Ectodermal cell (in vitro differentiated cells): ENCODE data around the gene PMPCB.
A peak's percentile ranks its signal among the peaks of the same experiment; 100 is the strongest.
"Not testable (repeated sequence)": the region's sequence is repeated elsewhere in the genome, so short reads cannot be mapped to it uniquely, and the experiment has no call there.

Experiments used
- H3K27ac ChIP-seq: 2 replicates; pipeline ENCODE4 v1.7.0; 2013; ENCODE audit warnings: mild to moderate bottlenecking, low read depth, low read length; ENCODE audit not compliant: insufficient read depth, poor library complexity, severe bottlenecking
- H3K27me3 ChIP-seq: 2 replicates; pipeline ENCODE4 v1.7.0; 2013; ENCODE audit warnings: mild to moderate bottlenecking, low read length; ENCODE audit not compliant: insufficient read depth, control insufficient read depth, poor library complexity, severe bottlenecking
- H3K36me3 ChIP-seq: one replicate; pipeline ENCODE4 v1.7.0; 2013; ENCODE audit warnings: low read length; ENCODE audit not compliant: control insufficient read depth, insufficient read depth
- H3K4me1 ChIP-seq: one replicate; pipeline ENCODE4 v1.7.0; 2013; ENCODE audit warnings: low read length; ENCODE audit not compliant: control insufficient read depth, insufficient read depth
- H3K4me3 ChIP-seq: 2 replicates; pipeline ENCODE4 v1.7.0; 2013; ENCODE audit warnings: low read depth, low read length, control low read depth; ENCODE audit not compliant: insufficient read depth
- H3K9me3 ChIP-seq: 2 replicates; pipeline ENCODE4 v1.7.0; 2013; ENCODE audit warnings: mild to moderate bottlenecking, low read length, moderate library complexity; ENCODE audit not compliant: control insufficient read depth
- WGBS, 2 experiments: methylation state at CpG; one replicate each; pipeline ENCODE4 v1.1.7; 2013; ENCODE audit warnings: missing lambda C conversion rate in 2 of 2; 5-methylcytosine and 5-hydroxymethylcytosine counted together

The PMPCB gene

DNA sequence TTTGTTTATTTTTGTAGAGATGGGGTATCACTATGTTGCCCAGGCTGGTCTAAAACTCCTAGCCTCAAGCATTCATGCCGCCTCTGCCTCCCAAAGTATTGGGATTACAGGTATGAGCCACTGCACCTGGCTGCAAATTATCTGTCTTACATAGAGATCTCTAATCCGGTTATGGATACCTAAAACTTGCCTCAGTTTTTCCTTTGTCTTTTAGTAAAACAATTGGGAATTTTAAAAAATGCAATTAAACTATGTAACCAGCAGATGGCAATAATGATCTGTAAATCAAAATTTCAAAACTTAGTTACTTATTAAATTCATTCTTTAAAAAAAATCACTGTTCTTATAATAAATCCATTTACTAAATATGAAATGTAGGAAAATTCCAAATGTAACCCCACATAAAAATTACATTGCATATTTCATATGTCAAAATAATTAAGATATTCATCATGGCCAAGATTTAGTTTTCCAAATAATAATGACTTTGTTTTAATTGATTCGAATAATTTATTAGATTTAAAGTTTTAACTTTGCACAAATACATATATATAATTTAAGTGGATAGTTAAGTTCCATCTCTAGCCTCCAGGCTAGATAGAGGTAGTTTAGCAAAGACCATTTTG lies 14.3 kb upstream of the PMPCB start:
- H3K27me3 ChIP-seq = peaks cover 33% of the 10 kb centered on the region
- not testable (repeated sequence) for H3K36me3 ChIP-seq, H3K9me3 ChIP-seq, H3K4me3 ChIP-seq, H3K4me1 ChIP-seq, H3K27ac ChIP-seq
- 64 to 68% methylated on average over 1 to 2 of the region's 3 CpGs for WGBS, 2 experiments

DNA sequence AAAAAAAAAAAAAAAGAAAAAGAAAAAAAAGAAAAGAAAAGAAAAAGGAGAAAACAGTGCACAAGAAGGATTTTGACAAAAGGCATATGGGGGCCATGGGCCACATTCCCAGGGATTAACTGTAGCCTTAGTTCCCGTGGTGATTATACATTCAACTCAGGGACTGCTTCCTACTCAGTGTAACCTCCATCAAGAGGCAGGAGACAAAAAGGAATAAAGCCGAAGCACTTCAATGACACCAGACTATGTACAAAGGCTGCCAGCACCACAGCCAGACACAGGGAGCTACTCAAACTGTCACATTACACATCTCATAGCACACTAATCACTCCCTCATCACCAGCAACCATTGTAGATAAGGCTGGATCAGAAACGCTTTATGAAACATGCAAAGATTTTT lies 5.1 kb upstream of the PMPCB start:
- no peak overlapping the region for H3K4me3 ChIP-seq
- H3K4me1 ChIP-seq = no peaks in the 10 kb centered on the region
- H3K27ac ChIP-seq = no peak overlapping the region
- H3K36me3 ChIP-seq = no peaks in the 10 kb centered on the region
- 77 to 78% methylated on average over 3 of the region's 3 CpGs for WGBS, 2 experiments
- no peaks in the 10 kb centered on the region for H3K9me3 ChIP-seq
- peaks cover 8% of the 10 kb centered on the region for H3K27me3 ChIP-seq

DNA sequence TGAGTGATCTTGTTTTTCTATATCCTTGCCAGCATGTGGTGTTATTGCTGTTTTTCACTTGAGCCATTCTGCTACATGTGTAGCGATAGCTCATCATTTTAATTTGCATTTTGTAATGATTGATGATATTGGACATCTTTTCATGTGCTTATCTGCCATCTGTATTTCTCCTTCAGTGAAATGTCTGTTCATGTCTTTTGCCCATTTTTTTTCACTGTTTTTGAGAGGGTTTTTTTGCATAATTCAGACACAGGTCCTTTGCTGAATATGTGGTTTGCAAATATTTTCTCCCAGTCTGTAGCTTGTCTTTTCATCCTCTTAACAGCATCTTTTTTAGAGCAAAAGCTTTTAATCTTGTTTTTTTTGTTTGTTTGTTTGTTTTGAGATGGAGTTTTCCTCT lies 3.7 kb upstream of the PMPCB start:
- Histone ChIP-seq H3K27me3 (peaks cover 8% of the 10 kb centered on the region), H3K9me3 (no peaks in the 10 kb centered on the region), H3K36me3 (no peaks in the 10 kb centered on the region), H3K4me3 (no peak overlapping the region), H3K27ac (no peak overlapping the region), H3K4me1 (no peaks in the 10 kb centered on the region)
- WGBS, 2 experiments = 96 to 100% methylated on average over 1 of the region's 1 CpG

DNA sequence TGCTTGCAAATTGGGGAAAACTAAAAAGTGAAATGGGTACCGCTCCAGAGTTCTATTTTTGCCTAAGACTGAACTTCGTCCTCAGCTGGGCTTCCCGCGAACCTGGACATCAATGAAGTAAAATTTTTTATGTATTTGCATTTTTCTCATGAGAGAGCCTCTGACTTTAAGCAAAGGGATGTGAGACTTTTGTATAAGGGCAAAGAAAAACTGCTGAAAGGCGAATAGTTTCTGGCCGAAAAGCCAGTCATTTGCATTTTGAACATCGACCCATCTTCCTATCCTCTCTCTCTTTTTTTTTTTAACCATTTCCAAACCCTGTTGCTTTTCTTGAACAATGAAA lies 573 bp downstream of the PMPCB start:
- Histone ChIP-seq H3K27ac (no peak overlapping the region), H3K9me3 (no peaks in the 10 kb centered on the region), H3K4me1 (no peaks in the 10 kb centered on the region), H3K4me3 (peak overlapping the region; percentile 80), H3K36me3 (peaks cover 26% of the 10 kb centered on the region), H3K27me3 (no peaks in the 10 kb centered on the region)
- 2 to 4% methylated on average over 7 of the region's 7 CpGs for WGBS, 2 experiments

DNA sequence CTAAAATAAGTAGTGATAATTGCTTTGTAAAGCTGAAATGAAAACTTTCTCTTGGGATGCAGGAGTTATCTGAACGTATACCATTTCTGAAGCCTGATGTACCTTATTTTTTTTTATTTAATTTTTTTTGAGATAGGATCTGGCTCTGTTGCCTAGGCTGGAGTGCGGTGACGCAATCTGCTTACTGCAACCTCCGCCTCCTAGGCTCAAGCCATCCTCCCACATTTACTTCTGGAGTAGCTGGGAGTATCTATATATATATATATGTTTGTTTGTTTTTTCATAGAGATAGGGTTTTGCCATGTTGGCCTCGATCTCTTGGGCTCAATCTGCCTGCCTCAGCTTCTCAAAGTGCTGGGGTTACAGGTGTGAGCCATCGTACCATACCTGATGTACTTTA lies 2.4 kb downstream of the PMPCB start:
- H3K36me3 ChIP-seq = peaks cover 40% of the 10 kb centered on the region
- no peaks in the 10 kb centered on the region for H3K9me3 ChIP-seq
- 86 to 93% methylated on average over 5 to 6 of the region's 6 CpGs for WGBS, 2 experiments
- no peaks in the 10 kb centered on the region for H3K27me3 ChIP-seq
- no peaks in the 10 kb centered on the region for H3K4me1 ChIP-seq
- H3K4me3 ChIP-seq = no peak overlapping the region
- no peak overlapping the region for H3K27ac ChIP-seq

DNA sequence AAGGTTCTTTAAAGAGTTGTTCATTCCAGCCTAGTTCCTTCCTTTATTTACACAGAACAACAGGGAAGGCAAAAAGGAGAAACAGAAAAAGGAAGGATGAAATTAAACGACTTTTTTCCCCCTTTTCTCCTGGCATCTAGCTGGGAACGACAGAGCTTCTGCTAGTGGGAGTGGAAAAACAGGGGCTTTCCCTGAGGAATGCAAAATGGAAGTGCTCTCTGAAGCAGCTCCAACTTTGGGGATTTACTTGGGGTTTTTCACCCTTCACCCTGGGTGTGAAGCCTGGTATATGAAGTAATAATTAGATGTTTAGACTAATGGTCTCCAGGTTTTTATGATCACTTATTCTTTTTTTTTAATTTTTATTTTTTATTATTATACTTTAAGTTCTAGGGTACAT lies 4.2 kb downstream of the PMPCB start:
- Histone ChIP-seq H3K36me3 (peaks cover 50% of the 10 kb centered on the region), H3K4me3 (no peak overlapping the region), H3K27ac (no peak overlapping the region), H3K9me3 (no peaks in the 10 kb centered on the region), H3K4me1 (no peaks in the 10 kb centered on the region), H3K27me3 (no peaks in the 10 kb centered on the region)
- whole genome bisulfite sequencing, 2 experiments = 89 to 100% methylated on average over 2 of the region's 2 CpGs

DNA sequence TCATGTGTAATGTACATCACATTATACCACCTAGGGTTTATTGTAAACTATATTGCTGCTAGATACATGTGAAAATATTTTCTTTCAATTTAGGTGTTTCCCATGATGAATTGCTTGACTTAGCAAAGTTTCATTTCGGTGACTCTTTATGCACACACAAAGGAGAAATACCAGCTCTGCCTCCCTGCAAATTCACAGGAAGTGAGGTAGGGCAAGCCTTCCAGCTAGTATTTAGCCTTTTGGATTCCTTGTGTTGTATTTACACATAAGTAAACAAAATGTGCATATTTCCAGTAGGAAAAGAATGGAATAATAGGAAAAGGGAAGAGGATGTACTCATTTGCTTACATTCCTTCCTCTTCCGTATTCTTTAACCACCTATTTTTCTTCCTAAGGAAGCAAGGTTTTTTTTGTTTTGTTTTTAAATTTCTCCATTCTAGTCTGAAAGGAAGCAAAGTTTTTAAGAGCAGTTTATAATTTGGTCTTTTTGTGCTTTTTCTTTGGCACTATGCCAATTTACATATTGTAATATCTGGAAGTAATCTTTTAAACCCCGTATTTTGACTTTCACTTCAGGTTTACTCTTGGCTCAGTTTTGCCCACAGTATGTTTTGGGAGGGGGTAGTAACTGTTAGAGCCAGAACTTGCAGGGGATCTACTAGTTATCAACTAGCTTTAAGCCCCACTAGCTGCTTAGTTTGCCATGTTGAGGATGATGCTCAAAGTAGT lies 10.4 kb downstream of the PMPCB start:
- H3K9me3 ChIP-seq = no peaks in the 10 kb centered on the region
- H3K27me3 ChIP-seq = no peaks in the 10 kb centered on the region
- 95 to 100% methylated on average over 1 to 3 of the region's 3 CpGs for WGBS, 2 experiments
- no peak overlapping the region for H3K27ac ChIP-seq
- H3K4me1 ChIP-seq = no peaks in the 10 kb centered on the region
- peaks cover 58% of the 10 kb centered on the region for H3K36me3 ChIP-seq
- H3K4me3 ChIP-seq = no peak overlapping the region

DNA sequence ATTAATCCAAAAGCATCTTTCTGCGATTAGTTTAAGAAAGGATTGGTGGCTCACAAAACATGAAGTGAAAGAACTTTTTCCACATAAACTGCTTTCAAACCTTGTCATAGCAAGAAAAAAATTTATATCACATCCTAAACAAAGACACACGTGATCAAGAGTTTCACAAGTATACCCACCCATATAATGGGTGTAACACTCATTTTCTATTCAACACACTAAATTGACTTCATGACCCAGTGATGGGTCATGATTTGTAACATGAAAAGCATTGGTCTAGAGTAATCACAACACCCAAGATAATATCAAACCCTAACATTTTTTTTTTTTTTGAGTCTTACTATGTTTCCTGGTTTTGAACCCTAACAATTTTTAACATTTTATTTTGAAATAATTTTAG lies 17.6 kb downstream of the PMPCB start:
- no peak overlapping the region for H3K4me3 ChIP-seq
- peaks cover 59% of the 10 kb centered on the region for H3K36me3 ChIP-seq
- H3K4me1 ChIP-seq = no peaks in the 10 kb centered on the region
- no peaks in the 10 kb centered on the region for H3K9me3 ChIP-seq
- H3K27ac ChIP-seq = no peak overlapping the region
- WGBS, 2 experiments = 96 to 100% methylated on average over 2 of the region's 2 CpGs
- H3K27me3 ChIP-seq = no peaks in the 10 kb centered on the region

DNA sequence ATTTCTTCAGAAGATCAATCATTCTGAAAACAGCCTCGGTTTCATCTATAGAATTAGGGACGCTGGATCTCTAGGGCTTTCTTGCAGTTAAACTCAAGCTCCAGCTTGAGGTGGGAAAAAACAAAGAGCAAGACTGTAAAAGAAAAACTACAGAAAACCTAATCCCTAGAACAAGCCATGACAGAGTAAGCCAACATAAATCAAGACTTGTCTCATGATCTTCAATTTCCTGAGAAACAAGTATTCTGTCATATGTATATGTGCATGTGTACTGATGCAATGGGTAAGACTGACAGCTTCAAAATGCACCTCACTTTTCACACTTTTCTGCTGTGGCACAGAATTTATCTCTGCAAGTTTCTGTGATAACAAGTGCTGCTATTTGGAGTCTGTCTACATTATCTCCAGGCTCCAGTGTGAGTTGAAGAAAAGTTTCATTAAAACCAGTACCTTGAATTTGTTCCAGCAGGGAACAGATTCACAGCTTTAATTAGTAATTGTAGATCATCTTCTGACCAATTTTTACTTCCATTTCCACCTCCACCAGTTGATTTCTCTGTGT lies 19.2 kb downstream of the PMPCB start:
- no peak overlapping the region for H3K27ac ChIP-seq
- H3K9me3 ChIP-seq = no peaks in the 10 kb centered on the region
- WGBS, 2 experiments = 88 to 96% methylated on average over 2 of the region's 2 CpGs
- no peak overlapping the region for H3K4me3 ChIP-seq
- H3K4me1 ChIP-seq = no peaks in the 10 kb centered on the region
- peaks cover 59% of the 10 kb centered on the region for H3K36me3 ChIP-seq
- no peaks in the 10 kb centered on the region for H3K27me3 ChIP-seq

DNA sequence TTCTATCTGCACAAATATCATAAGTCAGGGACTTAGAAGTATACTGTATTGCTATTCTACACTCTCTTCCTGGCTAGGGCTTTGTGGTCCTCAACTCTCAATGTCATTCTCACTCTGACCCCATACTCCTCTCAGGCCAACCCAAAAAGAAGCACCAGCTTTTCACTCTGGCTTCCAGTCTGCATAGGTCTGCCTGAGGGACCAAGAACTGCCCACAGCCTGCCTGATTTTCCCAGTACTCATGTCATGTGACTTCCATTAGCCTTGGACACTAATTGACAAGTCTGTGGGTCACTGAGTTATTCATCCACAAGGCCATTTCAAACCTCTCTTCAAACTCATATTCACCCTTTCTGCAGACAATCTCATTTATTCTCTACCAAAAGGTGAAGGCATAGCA lies 19.8 kb downstream of the PMPCB start:
- Histone ChIP-seq H3K9me3 (no peaks in the 10 kb centered on the region), H3K4me3 (no peak overlapping the region), H3K27me3 (no peaks in the 10 kb centered on the region), H3K27ac (no peak overlapping the region), H3K4me1 (no peaks in the 10 kb centered on the region), H3K36me3 (peaks cover 55% of the 10 kb centered on the region)
